Neural cell (in vitro differentiated cells): Measurements from ENCODE around the gene OR1K1. TPM values are rescaled to one million over a fixed set of nuclear protein-coding genes. Genes with fewer than 3 reads are reported as not detected.

Experiments used
- H2AFZ ChIP-seq: fragments of 200-600, 300-800 bp; sonication (generic), shearing (Covaris generic); 2 replicates; pipeline ENCODE4 v1.6.0; 2014; ENCODE audit warnings: low read depth, mild to moderate bottlenecking, antibody characterized with exemption, low read length, moderate library complexity
- H3F3A ChIP-seq: fragments of 200-600 bp; shearing (Covaris generic); 2 replicates; pipeline ENCODE4 v1.6.1; 2016; ENCODE audit warnings: mild to moderate bottlenecking, moderate library complexity, mixed read lengths, antibody characterized with exemption, low read length; ENCODE audit not compliant: insufficient read depth, poor library complexity, severe bottlenecking
- H3K27ac ChIP-seq: fragments of 200-600, 300-800 bp; sonication (generic), shearing (Covaris generic); 2 replicates; pipeline ENCODE4 v1.5.1; 2014; ENCODE audit warnings: mild to moderate bottlenecking, low read length, moderate library complexity
- H3K27me3 ChIP-seq: fragments of 300-800, 200-600 bp; sonication (generic), shearing (Covaris generic); 2 replicates; pipeline ENCODE4 v1.6.0; 2014; ENCODE audit warnings: mild to moderate bottlenecking, low read depth, low read length, moderate library complexity; ENCODE audit not compliant: insufficient read depth
- H3K36me3 ChIP-seq: fragments of 300-800, 200-600 bp; sonication (generic), shearing (Covaris generic); 2 replicates; pipeline ENCODE4 v1.5.1; 2014; ENCODE audit warnings: mild to moderate bottlenecking, antibody characterized with exemption, low read length, moderate library complexity; ENCODE audit not compliant: insufficient read depth
- H3K4me2 ChIP-seq: fragments of 300-800, 200-600 bp; sonication (generic), shearing (Covaris generic); 2 replicates; pipeline ENCODE4 v1.6.0; 2014; ENCODE audit warnings: mild to moderate bottlenecking, low read length
- H3K4me3 ChIP-seq: fragments of 300-800, 200-600 bp; sonication (generic), shearing (Covaris generic); 2 replicates; pipeline ENCODE4 v1.5.1; 2014; ENCODE audit warnings: mild to moderate bottlenecking, low read length, moderate library complexity
- H3K79me2 ChIP-seq: fragments of 200-600 bp; shearing (Covaris generic); replicated peaks from 2 replicates; pipeline ENCODE4 v1.6.0; 2014; ENCODE audit warnings: mild to moderate bottlenecking, low read length, moderate library complexity; ENCODE audit not compliant: insufficient read depth
- H3K9ac ChIP-seq: fragments of 300-800, 200-600 bp; sonication (generic), shearing (Covaris generic); 2 replicates; pipeline ENCODE4 v1.6.1; 2016; ENCODE audit warnings: mild to moderate bottlenecking, low read length, mixed read lengths
- H3K9me2 ChIP-seq: fragments of 200-600 bp; shearing (Covaris generic); 2 replicates; pipeline ENCODE4 v1.6.1; 2016; ENCODE audit warnings: mild to moderate bottlenecking, low read length, mixed read lengths; ENCODE audit not compliant: insufficient read depth
- H3K9me3 ChIP-seq: fragments of 200-600, 300-800 bp; sonication (generic), shearing (Covaris generic); 2 replicates; pipeline ENCODE4 v1.6.1; 2016; ENCODE audit warnings: mild to moderate bottlenecking, mixed run types, low read length, moderate library complexity, mixed read lengths
- H4K20me1 ChIP-seq: fragments of 200-600 bp; shearing (Covaris generic); 2 replicates; pipeline ENCODE4 v1.6.1; 2016; ENCODE audit warnings: mild to moderate bottlenecking, mixed run types; ENCODE audit not compliant: insufficient read depth
- EP300 ChIP-seq: fragments of 450-650 bp; conservative IDR thresholded peaks from 2 replicates; pipeline ENCODE4 v1.6.1; 2014; ENCODE audit warnings: antibody characterized with exemption, mild to moderate bottlenecking, moderate library complexity; ENCODE audit not compliant: poor library complexity, severe bottlenecking
- EZH2 ChIP-seq: fragments of 200-600, 300-800 bp; shearing (Covaris generic), sonication (generic); IDR thresholded peaks from 2 replicates; pipeline ENCODE4 v1.6.1; 2014; ENCODE audit warnings: antibody characterized with exemption, low read length, borderline replicate concordance, mild to moderate bottlenecking; ENCODE audit not compliant: insufficient read depth, poor library complexity, severe bottlenecking
- MXI1 ChIP-seq: fragments of 450-650 bp; conservative IDR thresholded peaks from 2 replicates; pipeline ENCODE4 v1.6.1; 2014; ENCODE audit warnings: antibody characterized with exemption, mild to moderate bottlenecking; ENCODE audit not compliant: poor library complexity, severe bottlenecking
- POLR2AphosphoS5 ChIP-seq: IDR thresholded peaks from 2 replicates; pipeline ENCODE4 v1.6.1; 2012
- RAD21 ChIP-seq: fragments of 450-650 bp; conservative IDR thresholded peaks from 2 replicates; pipeline ENCODE4 v1.6.1; 2014; ENCODE audit warnings: antibody characterized with exemption, mild to moderate bottlenecking, moderate library complexity
- SMC3 ChIP-seq: fragments of 450-650 bp; conservative IDR thresholded peaks from 2 replicates; pipeline ENCODE4 v1.6.1; 2014; ENCODE audit warnings: antibody characterized with exemption, mild to moderate bottlenecking, moderate library complexity; ENCODE audit not compliant: poor library complexity
- TAF1 ChIP-seq: IDR thresholded peaks from 2 replicates; pipeline ENCODE4 v1.6.1; 2012; ENCODE audit warnings: low read depth
- polyA plus RNA-seq: library from polyadenylated mRNA; depleted of rRNA; stranded (reverse); fragments of >200 nt; gene quantifications from 2 replicates; pipeline ENCODE4 v1.2.3, GENCODE V29; 2014
- TF ChIP-seq, protein P1 (sequence below): IDR thresholded peaks from 2 replicates; pipeline ENCODE4 v1.6.1; 2012; ENCODE audit warnings: borderline replicate concordance
- TF ChIP-seq, protein P2 (sequence below): fragments of 450-650 bp; IDR thresholded peaks from 2 replicates; pipeline ENCODE4 v1.5.1; 2014; ENCODE audit warnings: antibody characterized with exemption, mild to moderate bottlenecking, moderate library complexity; ENCODE audit not compliant: poor library complexity, severe bottlenecking

OR1K1 gene
- polyA plus RNA-seq, 1 donor from 2014 or later = not detected

DNA sequence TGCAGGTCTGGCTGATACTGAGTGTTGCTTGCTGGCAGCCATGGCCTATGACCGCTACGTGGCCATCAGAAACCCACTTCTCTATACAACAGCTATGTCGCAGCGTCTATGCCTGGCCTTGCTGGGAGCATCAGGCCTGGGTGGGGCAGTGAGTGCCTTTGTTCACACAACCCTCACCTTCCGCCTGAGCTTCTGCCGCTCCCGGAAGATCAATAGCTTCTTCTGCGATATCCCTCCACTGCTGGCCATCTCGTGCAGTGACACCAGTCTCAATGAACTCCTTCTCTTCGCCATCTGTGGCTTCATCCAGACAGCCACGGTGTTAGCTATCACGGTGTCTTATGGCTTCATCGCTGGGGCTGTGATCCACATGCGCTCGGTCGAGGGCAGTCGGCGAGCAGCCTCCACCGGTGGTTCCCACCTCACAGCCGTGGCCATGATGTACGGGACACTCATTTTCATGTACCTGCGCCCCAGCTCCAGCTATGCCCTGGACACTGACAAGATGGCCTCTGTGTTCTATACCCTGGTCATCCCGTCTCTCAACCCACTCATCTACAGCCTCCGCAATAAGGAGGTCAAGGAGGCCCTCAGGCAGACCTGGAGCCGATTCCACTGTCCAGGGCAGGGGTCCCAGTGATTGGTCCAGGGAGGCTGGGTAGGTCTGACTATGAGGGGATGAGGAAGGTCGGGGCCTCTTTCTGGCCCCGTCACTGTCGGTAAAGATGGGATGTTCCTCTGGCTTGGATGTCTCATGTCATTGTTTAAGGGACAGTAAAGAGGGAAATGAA lies 10.5 kb upstream of the OR1K1 start:
- no peaks in the 10 kb centered on the region for H3K36me3 ChIP-seq
- no peak overlapping the region for H3K27ac ChIP-seq
- no peak overlapping the region for H3K9ac ChIP-seq
- H2AFZ ChIP-seq = no peak overlapping the region
- H3K27me3 ChIP-seq = no peaks in the 10 kb centered on the region
- no peak overlapping the region for H3K4me3 ChIP-seq
- H3K9me3 ChIP-seq = no peaks in the 10 kb centered on the region
- TF ChIP-seq RAD21 = no peak
- TF ChIP-seq POLR2AphosphoS5 = no peak
- no peak for TF ChIP-seq SMC3
- TF ChIP-seq MXI1 = no peak
- TF ChIP-seq, protein P1, sequence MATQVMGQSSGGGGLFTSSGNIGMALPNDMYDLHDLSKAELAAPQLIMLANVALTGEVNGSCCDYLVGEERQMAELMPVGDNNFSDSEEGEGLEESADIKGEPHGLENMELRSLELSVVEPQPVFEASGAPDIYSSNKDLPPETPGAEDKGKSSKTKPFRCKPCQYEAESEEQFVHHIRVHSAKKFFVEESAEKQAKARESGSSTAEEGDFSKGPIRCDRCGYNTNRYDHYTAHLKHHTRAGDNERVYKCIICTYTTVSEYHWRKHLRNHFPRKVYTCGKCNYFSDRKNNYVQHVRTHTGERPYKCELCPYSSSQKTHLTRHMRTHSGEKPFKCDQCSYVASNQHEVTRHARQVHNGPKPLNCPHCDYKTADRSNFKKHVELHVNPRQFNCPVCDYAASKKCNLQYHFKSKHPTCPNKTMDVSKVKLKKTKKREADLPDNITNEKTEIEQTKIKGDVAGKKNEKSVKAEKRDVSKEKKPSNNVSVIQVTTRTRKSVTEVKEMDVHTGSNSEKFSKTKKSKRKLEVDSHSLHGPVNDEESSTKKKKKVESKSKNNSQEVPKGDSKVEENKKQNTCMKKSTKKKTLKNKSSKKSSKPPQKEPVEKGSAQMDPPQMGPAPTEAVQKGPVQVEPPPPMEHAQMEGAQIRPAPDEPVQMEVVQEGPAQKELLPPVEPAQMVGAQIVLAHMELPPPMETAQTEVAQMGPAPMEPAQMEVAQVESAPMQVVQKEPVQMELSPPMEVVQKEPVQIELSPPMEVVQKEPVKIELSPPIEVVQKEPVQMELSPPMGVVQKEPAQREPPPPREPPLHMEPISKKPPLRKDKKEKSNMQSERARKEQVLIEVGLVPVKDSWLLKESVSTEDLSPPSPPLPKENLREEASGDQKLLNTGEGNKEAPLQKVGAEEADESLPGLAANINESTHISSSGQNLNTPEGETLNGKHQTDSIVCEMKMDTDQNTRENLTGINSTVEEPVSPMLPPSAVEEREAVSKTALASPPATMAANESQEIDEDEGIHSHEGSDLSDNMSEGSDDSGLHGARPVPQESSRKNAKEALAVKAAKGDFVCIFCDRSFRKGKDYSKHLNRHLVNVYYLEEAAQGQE = no peak
- no peak for TF ChIP-seq EZH2
- no peak for TF ChIP-seq TAF1
- TF ChIP-seq, protein P2, sequence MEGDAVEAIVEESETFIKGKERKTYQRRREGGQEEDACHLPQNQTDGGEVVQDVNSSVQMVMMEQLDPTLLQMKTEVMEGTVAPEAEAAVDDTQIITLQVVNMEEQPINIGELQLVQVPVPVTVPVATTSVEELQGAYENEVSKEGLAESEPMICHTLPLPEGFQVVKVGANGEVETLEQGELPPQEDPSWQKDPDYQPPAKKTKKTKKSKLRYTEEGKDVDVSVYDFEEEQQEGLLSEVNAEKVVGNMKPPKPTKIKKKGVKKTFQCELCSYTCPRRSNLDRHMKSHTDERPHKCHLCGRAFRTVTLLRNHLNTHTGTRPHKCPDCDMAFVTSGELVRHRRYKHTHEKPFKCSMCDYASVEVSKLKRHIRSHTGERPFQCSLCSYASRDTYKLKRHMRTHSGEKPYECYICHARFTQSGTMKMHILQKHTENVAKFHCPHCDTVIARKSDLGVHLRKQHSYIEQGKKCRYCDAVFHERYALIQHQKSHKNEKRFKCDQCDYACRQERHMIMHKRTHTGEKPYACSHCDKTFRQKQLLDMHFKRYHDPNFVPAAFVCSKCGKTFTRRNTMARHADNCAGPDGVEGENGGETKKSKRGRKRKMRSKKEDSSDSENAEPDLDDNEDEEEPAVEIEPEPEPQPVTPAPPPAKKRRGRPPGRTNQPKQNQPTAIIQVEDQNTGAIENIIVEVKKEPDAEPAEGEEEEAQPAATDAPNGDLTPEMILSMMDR = no peak
- no peak for TF ChIP-seq EP300
- H3K9me2 ChIP-seq = no peaks in the 10 kb centered on the region
- H3K79me2 ChIP-seq = no peaks in the 10 kb centered on the region
- H3F3A ChIP-seq = no peaks in the 10 kb centered on the region
- no peaks in the 10 kb centered on the region for H4K20me1 ChIP-seq
- no peak overlapping the region for H3K4me2 ChIP-seq

DNA sequence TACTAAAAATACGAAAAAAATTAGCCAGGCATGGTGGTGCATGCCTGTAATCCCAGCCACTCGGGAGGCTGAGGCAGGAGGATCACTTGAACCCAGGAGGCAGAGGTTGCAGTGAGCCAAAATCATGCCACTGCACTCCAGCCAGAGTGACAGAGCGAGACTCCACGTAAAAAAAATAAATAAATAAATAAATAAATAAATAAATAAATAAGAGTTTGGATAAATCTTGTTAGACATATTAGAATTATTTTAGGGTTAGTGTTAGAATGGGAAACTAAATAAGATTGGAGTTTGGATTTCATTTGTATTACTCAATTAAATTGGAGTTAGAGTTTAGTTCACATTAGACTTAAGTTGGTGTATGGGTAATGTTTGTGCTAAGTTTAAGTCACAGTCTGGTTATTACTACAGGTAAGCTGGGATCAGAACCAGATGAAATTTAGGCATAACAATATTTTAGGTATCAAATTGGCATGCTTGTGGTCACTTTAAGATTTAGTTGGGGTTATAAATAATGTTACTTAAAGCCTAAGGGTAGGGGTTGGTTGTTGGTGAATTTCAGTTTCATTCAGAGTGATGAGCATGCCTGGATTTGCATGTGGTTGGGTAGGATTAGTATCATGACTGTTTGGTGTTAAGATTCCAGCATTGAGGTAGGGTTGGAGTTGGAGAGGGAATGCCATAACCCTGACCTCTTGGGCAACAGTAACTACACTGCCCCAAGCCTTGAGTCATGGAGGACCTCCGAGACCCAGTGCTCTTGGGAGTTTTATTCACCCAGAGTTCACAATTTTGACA lies 7.9 kb upstream of the OR1K1 start:
- Histone ChIP-seq H3K9ac (no peak overlapping the region), H3K36me3 (no peaks in the 10 kb centered on the region), H3F3A (no peaks in the 10 kb centered on the region), H3K9me2 (no peaks in the 10 kb centered on the region), H2AFZ (no peak overlapping the region), H3K27ac (no peak overlapping the region), H3K9me3 (no peaks in the 10 kb centered on the region), H3K27me3 (no peaks in the 10 kb centered on the region), H4K20me1 (no peaks in the 10 kb centered on the region), H3K79me2 (no peaks in the 10 kb centered on the region), H3K4me3 (no peak overlapping the region), H3K4me2 (no peak overlapping the region)
- TF ChIP-seq TAF1 = no peak
- no peak for TF ChIP-seq EZH2
- no peak for TF ChIP-seq EP300
- no peak for TF ChIP-seq MXI1
- TF ChIP-seq, protein P2 = no peak
- TF ChIP-seq SMC3 = no peak
- TF ChIP-seq, protein P1 = no peak
- TF ChIP-seq RAD21 = no peak
- no peak for TF ChIP-seq POLR2AphosphoS5
